OCI-LY1 (cell line): Measurements from ENCODE around the gene BTBD1.

Experiments used
- CTCF ChIP-seq: fragments of 200-600 bp; sonication (generic), shearing (Covaris generic); IDR thresholded peaks from 2 replicates; pipeline ENCODE4 v1.5.1; 2017; ENCODE audit warnings: mild to moderate bottlenecking, antibody characterized with exemption, low read length, moderate library complexity, mixed read lengths
- EZH2 ChIP-seq: fragments of 200-600 bp; sonication (generic), shearing (Covaris generic); IDR thresholded peaks from 2 replicates; pipeline ENCODE4 v1.8.0; 2017; ENCODE audit warnings: borderline replicate concordance, mixed run types, mild to moderate bottlenecking, antibody characterized with exemption, low read length, moderate library complexity, mixed read lengths

DNA sequence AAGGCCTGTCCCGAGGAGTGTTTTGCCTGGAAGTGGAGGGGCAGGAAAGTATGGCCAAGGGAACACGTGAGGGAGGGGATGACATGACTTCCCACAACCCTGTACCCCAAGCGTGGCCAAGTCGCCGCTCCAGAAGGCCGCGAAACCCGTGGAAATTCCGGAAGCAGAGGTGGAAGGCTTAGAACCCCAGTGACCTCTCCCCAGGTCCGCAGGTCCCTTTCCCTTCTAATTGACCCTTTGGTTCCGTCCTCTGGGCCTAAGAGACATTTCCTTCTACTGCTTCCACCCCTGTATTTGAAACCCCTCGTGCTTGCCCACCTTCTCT is 548 bp upstream of the BTBD1 start:
- TF ChIP-seq CTCF (no peak), EZH2 (no peak)
